GM20000 (cell line): ENCODE data around the gene PTPRN2.

Experiments
- DNase-seq: peaks from one replicate; pipeline ENCODE4 v3.0.0; 2012; ENCODE audit warnings: low spot score
- TF ChIP-seq, protein P1 (sequence below): IDR thresholded peaks from 2 replicates; pipeline ENCODE4 v1.5.1; 2012; ENCODE audit warnings: mild to moderate bottlenecking, control low read depth; ENCODE audit errors: extremely low read depth, missing control alignments

Gene PTPRN2

DNA sequence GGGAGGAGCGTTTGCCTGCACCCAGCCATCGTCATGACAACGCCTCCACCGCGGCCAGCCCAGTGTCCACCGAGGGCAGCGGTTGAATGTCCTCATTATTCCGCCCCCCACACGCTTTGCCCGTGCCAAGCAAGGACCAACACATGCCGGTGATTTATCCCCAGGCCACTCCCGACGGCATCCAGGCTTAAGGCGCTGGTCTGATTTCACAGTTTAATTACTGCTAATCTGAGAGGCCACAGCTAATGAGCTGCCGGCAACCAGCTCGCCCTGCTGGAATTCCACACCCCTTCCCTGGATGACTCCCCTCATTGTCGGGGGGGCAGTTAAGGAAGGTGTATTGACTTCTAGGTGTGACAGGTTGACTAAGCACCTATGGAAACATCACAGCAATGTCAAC lies 818.5 kb downstream of the PTPRN2 start:
- TF ChIP-seq, protein P1, sequence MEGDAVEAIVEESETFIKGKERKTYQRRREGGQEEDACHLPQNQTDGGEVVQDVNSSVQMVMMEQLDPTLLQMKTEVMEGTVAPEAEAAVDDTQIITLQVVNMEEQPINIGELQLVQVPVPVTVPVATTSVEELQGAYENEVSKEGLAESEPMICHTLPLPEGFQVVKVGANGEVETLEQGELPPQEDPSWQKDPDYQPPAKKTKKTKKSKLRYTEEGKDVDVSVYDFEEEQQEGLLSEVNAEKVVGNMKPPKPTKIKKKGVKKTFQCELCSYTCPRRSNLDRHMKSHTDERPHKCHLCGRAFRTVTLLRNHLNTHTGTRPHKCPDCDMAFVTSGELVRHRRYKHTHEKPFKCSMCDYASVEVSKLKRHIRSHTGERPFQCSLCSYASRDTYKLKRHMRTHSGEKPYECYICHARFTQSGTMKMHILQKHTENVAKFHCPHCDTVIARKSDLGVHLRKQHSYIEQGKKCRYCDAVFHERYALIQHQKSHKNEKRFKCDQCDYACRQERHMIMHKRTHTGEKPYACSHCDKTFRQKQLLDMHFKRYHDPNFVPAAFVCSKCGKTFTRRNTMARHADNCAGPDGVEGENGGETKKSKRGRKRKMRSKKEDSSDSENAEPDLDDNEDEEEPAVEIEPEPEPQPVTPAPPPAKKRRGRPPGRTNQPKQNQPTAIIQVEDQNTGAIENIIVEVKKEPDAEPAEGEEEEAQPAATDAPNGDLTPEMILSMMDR: no peak
- DNase-seq: no peak

GRCh38 chr7:157768198-157768597 lies 819.4 kb downstream of the PTPRN2 start:
- TF ChIP-seq, protein P1: no peak
- DNase-seq: no peak

DNA sequence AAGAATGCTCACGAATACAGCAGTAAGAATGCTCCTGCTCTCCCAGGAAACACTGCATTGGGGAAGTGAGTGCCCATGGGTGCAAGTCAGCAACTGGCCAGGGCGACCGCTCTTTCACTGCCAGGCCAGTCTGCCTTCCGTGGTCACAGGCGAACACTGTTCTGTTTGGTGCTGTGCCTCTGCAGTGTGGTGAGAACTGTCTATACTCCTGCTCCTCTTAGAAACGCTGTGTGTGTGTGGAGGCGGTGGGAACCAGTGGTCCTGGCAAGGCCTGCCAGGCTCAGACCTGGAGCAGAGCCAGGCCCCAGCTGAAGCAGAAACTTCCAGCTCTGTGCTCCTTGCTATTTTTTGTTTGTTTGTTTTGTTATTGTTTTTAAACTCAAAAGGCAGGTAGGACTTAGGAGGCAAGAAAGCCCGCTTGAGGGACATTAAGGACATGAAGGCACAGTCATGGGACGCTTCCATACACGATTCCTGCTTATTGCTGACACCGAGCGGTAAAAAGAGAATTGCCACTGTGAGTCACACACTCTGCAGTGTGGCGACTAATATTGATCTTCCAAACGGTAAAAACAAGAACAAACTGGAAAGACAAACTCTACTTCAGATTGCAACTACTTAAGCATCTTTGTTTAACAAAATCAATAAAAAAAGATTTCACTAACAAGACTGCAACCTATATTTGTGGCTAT lies 820.0 kb downstream of the PTPRN2 start:
- DNase-seq: no peak
- TF ChIP-seq, protein P1: no peak

GRCh38 chr7:157766098-157766497 lies 821.5 kb downstream of the PTPRN2 start:
- TF ChIP-seq, protein P1: no peak
- no peak for DNase-seq

GRCh38 chr7:157764946-157765537 lies 822.6 kb downstream of the PTPRN2 start:
- no peak for DNase-seq
- TF ChIP-seq, protein P1: no peak

- TF ChIP-seq, protein P1: no peak
- no peak for DNase-seq
These were observed 823.4 kb downstream of the PTPRN2 start for GRCh38 chr7:157764193-157764592.

DNA sequence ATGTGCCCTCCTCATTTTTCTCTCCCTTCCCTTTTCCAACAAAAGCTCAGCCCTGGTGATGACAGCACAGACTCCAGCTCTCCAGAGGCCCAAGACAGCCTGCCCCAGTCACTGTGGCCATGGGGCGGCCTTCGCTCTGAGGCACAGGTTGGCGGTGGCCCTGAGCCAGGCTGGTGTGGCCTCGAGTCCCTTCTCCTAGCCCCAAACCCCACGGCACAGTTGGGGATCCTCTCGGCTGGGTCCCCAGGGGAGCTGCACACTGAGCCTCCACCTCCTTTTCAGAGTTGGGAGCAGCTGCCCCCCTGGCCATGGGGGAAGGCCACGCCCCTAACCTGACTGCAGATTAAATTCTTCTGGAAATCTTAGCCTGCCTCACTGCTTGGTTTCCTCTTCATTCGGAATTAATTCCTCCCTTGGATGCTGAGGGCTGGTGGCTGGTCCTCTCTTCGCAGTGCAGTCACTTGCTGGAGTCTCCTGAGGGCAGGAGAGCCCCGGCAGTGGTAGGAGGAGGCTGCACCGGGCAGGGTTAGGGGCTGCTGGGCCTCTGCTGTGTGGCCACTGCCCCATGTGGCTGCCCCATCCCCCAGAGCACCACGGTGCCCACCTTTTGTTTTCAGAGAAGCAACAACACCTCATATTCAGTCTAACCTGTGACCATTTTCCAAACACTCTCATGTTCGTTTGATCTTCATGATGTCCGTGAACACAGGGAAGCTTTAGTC lies 824.2 kb downstream of the PTPRN2 start:
- TF ChIP-seq, protein P1: no peak
- no peak for DNase-seq
